PC-3 (cell line): Measurements from ENCODE around the gene MMP26. TPM values are rescaled to one million over a fixed set of nuclear protein-coding genes. Genes with fewer than 3 reads are reported as not detected.

ENCODE experiments used
- ATAC-seq: fragments of 200-7000 bp; cut with Tn5 transposase; 2 replicates; pipeline ENCODE4 v1.9.1; 2020; ENCODE audit warnings: mild to moderate bottlenecking, moderate library complexity
- BruUV-seq: library from RNA; stranded (reverse); fragments of 400-500 nt; replicated peaks from 2 replicates; lab custom pipeline; 2021; lab: Mats Ljungman, UMichigan
- CTCF ChIA-PET: fragments of 300-600 bp; sonication (Branson Sonifier 250); formaldehyde crosslinking; loops from one replicate; lab custom pipeline; 2022; ENCODE audit warnings: antibody characterized with exemption; lab: Charles Lee
- POLR2A ChIA-PET: fragments of 300-600 bp; sonication (Branson Sonifier 250); formaldehyde crosslinking; loops from one replicate; lab custom pipeline; 2022; ENCODE audit warnings: antibody characterized with exemption; ENCODE audit not compliant: unreplicated experiment; lab: Charles Lee
- DNase-seq: peaks from one replicate; pipeline ENCODE4 v3.0.0-alpha.2; 2015
- H2AFZ ChIP-seq: fragments of 300-600 bp; sonication (generic); 2 replicates; pipeline ENCODE4 v1.6.0; 2016; ENCODE audit warnings: antibody characterized with exemption, low read length
- H3F3A ChIP-seq: fragments of 300-600 bp; sonication (generic); one replicate; pipeline ENCODE4 v1.6.0; 2017; ENCODE audit warnings: antibody characterized with exemption, low read length, control low read depth, mild to moderate bottlenecking; ENCODE audit not compliant: unreplicated experiment
- H3K27ac ChIP-seq: fragments of 300-600 bp; sonication (generic); 2 replicates; pipeline ENCODE4 v1.5.1; 2016; ENCODE audit warnings: mild to moderate bottlenecking, low read length
- H3K27me3 ChIP-seq: fragments of 300-600 bp; sonication (generic); 2 replicates; pipeline ENCODE4 v1.6.1; 2016; ENCODE audit warnings: low read length, mixed read lengths
- H3K36me3 ChIP-seq: fragments of 300-600 bp; sonication (generic); 2 replicates; pipeline ENCODE4 v1.6.1; 2016; ENCODE audit warnings: low read depth, mixed run types, low read length, mixed read lengths
- H3K4me1 ChIP-seq: fragments of 300-600 bp; sonication (generic); 2 replicates; pipeline ENCODE4 v1.5.1; 2016; ENCODE audit warnings: low read length; ENCODE audit not compliant: insufficient read depth
- H3K4me2 ChIP-seq: fragments of 300-600 bp; sonication (generic); 2 replicates; pipeline ENCODE4 v1.6.0; 2016; ENCODE audit warnings: low read length
- H3K4me3 ChIP-seq: fragments of 300-600 bp; sonication (generic); 2 replicates; pipeline ENCODE4 v1.5.1; 2016; ENCODE audit warnings: mild to moderate bottlenecking, low read length, mixed read lengths
- H3K79me2 ChIP-seq: fragments of 300-600 bp; sonication (generic); 2 replicates; pipeline ENCODE4 v1.6.1; 2017; ENCODE audit warnings: low read length, mixed read lengths
- H3K9ac ChIP-seq: fragments of 300-600 bp; sonication (generic); 2 replicates; pipeline ENCODE4 v1.6.0; 2016; ENCODE audit warnings: mild to moderate bottlenecking, low read length
- H3K9me2 ChIP-seq: fragments of 300-600 bp; sonication (generic); replicated peaks from 2 replicates; pipeline ENCODE4 v1.6.1; 2016; ENCODE audit warnings: mixed run types, low read length, mixed read lengths
- H3K9me3 ChIP-seq: fragments of 300-600 bp; sonication (generic); 2 replicates; pipeline ENCODE4 v1.6.1; 2016; ENCODE audit warnings: low read length, mixed read lengths
- H4K20me1 ChIP-seq: fragments of 300-600 bp; sonication (generic); 2 replicates; pipeline ENCODE4 v1.6.1; 2016; ENCODE audit warnings: low read length, mixed read lengths
- EZH2 ChIP-seq: fragments of 300-600 bp; sonication (generic); IDR thresholded peaks from one replicate; pipeline ENCODE4 v1.6.1; 2017; ENCODE audit warnings: antibody characterized with exemption, mild to moderate bottlenecking, low read length; ENCODE audit not compliant: unreplicated experiment
- EZH2phosphoT487 ChIP-seq: fragments of 300-600 bp; sonication (generic); IDR thresholded peaks from 2 replicates; pipeline ENCODE4 v1.6.1; 2018; ENCODE audit warnings: mild to moderate bottlenecking, antibody characterized with exemption, low read length, borderline replicate concordance
- intact Hi-C: fragments of 100-400 bp; cut with micrococcal nuclease; formaldehyde crosslinking; loops from 2 replicates; pipeline ENCODE4 v1.9.0; 2023
- total RNA-seq: library from RNA; depleted of rRNA; stranded (reverse); fragments of >200 nt; gene quantifications from 2 replicates; pipeline ENCODE4 v1.2.3, GENCODE V29; 2014
- TF ChIP-seq, protein P1 (sequence below): fragments of 300-600 bp; sonication (generic); conservative IDR thresholded peaks from 2 replicates; pipeline ENCODE4 v1.5.1; 2017; ENCODE audit warnings: antibody characterized with exemption, low read depth, mild to moderate bottlenecking, low read length

The MMP26 gene
- total RNA-seq, 1 experiment from 2014 or later = not detected

DNA sequence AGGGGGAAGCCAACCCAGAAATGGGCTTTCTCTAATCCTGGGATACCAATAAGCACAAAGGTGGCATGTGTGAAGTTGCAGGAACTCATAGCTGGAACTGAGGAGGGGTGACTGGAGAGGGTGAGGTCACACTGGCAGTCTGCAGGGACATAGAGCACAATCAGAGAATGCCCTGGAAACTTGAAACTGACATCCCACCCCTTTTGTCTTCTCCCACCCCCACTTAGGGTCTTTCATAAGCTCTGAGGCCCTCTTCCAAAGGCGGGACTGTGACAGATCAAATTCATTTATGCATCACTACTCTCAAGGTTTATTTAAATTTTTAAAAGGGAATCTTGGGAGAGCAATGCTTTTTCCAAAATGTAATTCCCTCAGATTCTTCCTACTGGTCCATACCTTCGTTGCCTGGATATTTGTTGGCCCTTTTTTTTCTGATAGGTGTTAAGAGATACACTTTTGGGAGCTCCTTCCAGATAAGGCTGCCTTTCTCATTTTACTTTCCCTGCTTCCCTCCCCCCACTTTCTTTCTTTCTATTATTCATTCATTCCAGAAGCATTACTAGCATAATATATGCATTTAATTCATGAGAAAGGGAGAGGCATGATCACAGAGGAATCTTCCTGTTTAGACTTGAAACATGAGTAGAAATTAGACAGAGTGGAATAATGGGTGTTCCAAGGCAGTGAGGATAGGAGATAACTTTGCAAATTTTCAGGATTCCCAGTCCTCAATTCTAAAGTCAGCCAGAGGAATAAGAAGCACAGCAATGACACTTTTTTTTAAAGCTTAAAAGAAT is 21.8 kb upstream of the MMP26 start:
- Histone ChIP-seq H3K36me3 (no peaks in the 10 kb centered on the region), H3K9me2 (no peaks in the 10 kb centered on the region), H3K4me1 (no peaks in the 10 kb centered on the region), H3K9me3 (no peaks in the 10 kb centered on the region), H3K9ac (no peak overlapping the region), H4K20me1 (no peaks in the 10 kb centered on the region), H3F3A (no peaks in the 10 kb centered on the region), H3K27ac (no peak overlapping the region), H3K27me3 (no peaks in the 10 kb centered on the region), H3K79me2 (no peaks in the 10 kb centered on the region), H3K4me3 (no peak overlapping the region), H2AFZ (no peak overlapping the region), H3K4me2 (no peak overlapping the region)
- ChIA-PET CTCF (no interaction called here), POLR2A (no interaction called here)
- DNase-seq = no peak
- no peak for ATAC-seq
- TF ChIP-seq, protein P1, sequence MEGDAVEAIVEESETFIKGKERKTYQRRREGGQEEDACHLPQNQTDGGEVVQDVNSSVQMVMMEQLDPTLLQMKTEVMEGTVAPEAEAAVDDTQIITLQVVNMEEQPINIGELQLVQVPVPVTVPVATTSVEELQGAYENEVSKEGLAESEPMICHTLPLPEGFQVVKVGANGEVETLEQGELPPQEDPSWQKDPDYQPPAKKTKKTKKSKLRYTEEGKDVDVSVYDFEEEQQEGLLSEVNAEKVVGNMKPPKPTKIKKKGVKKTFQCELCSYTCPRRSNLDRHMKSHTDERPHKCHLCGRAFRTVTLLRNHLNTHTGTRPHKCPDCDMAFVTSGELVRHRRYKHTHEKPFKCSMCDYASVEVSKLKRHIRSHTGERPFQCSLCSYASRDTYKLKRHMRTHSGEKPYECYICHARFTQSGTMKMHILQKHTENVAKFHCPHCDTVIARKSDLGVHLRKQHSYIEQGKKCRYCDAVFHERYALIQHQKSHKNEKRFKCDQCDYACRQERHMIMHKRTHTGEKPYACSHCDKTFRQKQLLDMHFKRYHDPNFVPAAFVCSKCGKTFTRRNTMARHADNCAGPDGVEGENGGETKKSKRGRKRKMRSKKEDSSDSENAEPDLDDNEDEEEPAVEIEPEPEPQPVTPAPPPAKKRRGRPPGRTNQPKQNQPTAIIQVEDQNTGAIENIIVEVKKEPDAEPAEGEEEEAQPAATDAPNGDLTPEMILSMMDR = no peak
- TF ChIP-seq EZH2 = no peak
- TF ChIP-seq EZH2phosphoT487 = no peak
- intact Hi-C loops = no loop called here
- BruUV-seq = no TSS peak

DNA sequence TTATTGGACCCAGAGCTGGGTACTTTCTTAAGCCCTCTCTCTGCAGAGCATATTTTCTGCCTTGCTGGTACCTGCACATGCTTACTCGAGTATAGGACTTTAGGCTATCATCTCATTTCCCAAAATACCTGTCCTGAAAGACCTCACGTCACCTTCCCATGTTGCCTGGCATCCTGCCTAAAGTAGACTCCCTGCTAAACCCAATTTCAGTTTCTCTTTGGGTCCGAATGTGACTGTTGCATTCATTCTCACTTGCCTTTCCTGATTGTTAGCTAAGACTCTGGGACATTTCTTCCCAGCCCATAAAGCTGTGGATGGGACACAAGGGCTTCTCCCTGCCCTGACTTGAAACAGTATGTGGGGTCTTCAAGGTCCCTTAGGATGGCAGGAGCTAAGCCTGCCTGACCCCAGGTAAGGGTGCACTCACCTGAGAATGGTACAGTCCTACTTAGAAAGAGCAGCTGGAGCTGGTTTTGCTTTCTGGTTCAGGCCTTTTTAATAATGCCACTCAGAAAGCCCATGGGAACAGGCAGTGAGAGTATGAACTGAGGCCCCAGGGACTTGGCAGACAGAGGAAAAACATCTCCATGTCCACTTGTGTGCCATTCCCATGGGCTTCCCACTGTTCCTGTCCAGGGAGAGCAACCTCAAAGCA is 19.8 kb upstream of the MMP26 start:
- TF ChIP-seq EZH2phosphoT487 (no peak), EZH2 (no peak)
- TF ChIP-seq, protein P1 = no peak
- Histone ChIP-seq H3K4me1 (no peaks in the 10 kb centered on the region), H3K9ac (no peak overlapping the region), H3K79me2 (no peaks in the 10 kb centered on the region), H3F3A (no peaks in the 10 kb centered on the region), H3K9me3 (no peaks in the 10 kb centered on the region), H3K36me3 (no peaks in the 10 kb centered on the region), H3K27me3 (no peaks in the 10 kb centered on the region), H3K9me2 (no peaks in the 10 kb centered on the region), H2AFZ (no peak overlapping the region), H3K4me2 (no peak overlapping the region), H4K20me1 (no peaks in the 10 kb centered on the region), H3K4me3 (no peak overlapping the region), H3K27ac (no peak overlapping the region)
- ChIA-PET CTCF (no interaction called here), POLR2A (no interaction called here)
- intact Hi-C loops = no loop called here
- DNase-seq (no peak), ATAC-seq (no peak)
- BruUV-seq = no TSS peak

DNA sequence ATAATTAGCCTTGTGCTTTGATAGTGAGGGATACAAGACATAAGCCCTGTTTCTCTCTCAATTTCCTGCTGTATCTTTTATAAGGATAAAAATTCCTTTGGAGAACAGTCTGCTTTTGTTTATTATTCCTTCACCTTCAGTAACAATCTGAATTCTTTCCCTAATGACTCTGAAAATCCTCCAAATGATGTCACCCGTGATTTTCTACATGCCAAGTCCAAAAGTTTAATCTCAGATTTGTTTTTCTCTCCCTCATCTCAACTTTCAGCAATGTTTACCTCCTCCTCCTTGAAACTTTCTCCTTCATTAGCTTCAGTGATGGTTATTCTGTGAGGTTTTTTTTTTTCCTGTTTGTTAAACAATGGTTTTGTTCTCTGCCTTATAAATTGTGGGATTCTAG is 9.1 kb upstream of the MMP26 start:
- no peaks in the 10 kb centered on the region for H3K36me3 ChIP-seq
- H3K4me3 ChIP-seq = no peak overlapping the region
- H3K27me3 ChIP-seq = peaks cover 9% of the 10 kb centered on the region
- BruUV-seq = no TSS peak
- DNase-seq (no peak), ATAC-seq (no peak)
- intact Hi-C loops = no loop called here
- CTCF ChIA-PET = no interaction called here
- H4K20me1 ChIP-seq = no peaks in the 10 kb centered on the region
- no peaks in the 10 kb centered on the region for H3K9me2 ChIP-seq
- no peak overlapping the region for H3K9ac ChIP-seq
- no peaks in the 10 kb centered on the region for H3K9me3 ChIP-seq
- H3K27ac ChIP-seq = no peak overlapping the region
- no peaks in the 10 kb centered on the region for H3K4me1 ChIP-seq
- H2AFZ ChIP-seq = no peak overlapping the region
- TF ChIP-seq EZH2phosphoT487 (no peak), EZH2 (no peak)
- TF ChIP-seq, protein P1 = no peak
- POLR2A ChIA-PET = no interaction called here
- H3K79me2 ChIP-seq = no peaks in the 10 kb centered on the region
- no peak overlapping the region for H3K4me2 ChIP-seq
- no peaks in the 10 kb centered on the region for H3F3A ChIP-seq
